CD14-positive monocyte (primary cell): Measurements from ENCODE around the gene RTN4IP1. TPM values are rescaled to one million over a fixed set of nuclear protein-coding genes. Genes with fewer than 3 reads are reported as not detected.

ENCODE experiments used
- DNase-seq, 3 donors: peaks; one replicate each; pipeline ENCODE4 v3.0.0-alpha.2; 2011 to 2022
- H2AFZ ChIP-seq: 2 replicates; pipeline ENCODE4 v1.6.0; 2012; ENCODE audit warnings: mild to moderate bottlenecking, low read depth, low read length, inconsistent platforms; ENCODE audit not compliant: insufficient read depth, poor library complexity, severe bottlenecking
- H3K27ac ChIP-seq, 2 donors: 1 replicate in 1 of 2; 2 replicates in 1 of 2; pipeline ENCODE4 v1.5.1; 2012 to 2013; ENCODE audit warnings: low read length in 2 of 2, control low read depth in 1 of 2, inconsistent platforms in 1 of 2, low read depth in 1 of 2, mild to moderate bottlenecking in 1 of 2
- H3K27me3 ChIP-seq, 2 donors: one replicate each; pipeline versions ENCODE4 v1.6.0 to v1.6.1; 2011 to 2013; ENCODE audit warnings: low read length in 2 of 2; ENCODE audit not compliant: control insufficient read depth in 2 of 2, insufficient read depth in 2 of 2
- H3K36me3 ChIP-seq, 2 donors: replicated peaks in 1 of 2; 1 replicate in 1 of 2; 2 replicates in 1 of 2; pipeline versions ENCODE4 v1.5.1 to v1.6.1; 2012 to 2013; ENCODE audit warnings: low read length in 2 of 2, control low read depth in 1 of 2, inconsistent platforms in 1 of 2, mild to moderate bottlenecking in 1 of 2; ENCODE audit not compliant: insufficient read depth in 2 of 2, control insufficient read depth in 1 of 2
- H3K4me1 ChIP-seq, 2 donors: 1 replicate in 1 of 2; 2 replicates in 1 of 2; pipeline versions ENCODE4 v1.5.1 to v1.6.1; 2012 to 2013; ENCODE audit warnings: low read length in 2 of 2, control low read depth in 1 of 2, inconsistent platforms in 1 of 2, mild to moderate bottlenecking in 1 of 2, moderate library complexity in 1 of 2; ENCODE audit not compliant: insufficient read depth in 2 of 2, control insufficient read depth in 1 of 2
- H3K4me2 ChIP-seq: replicated peaks from 2 replicates; pipeline ENCODE3; 2012; ENCODE audit warnings: low read length, moderate library complexity, mild to moderate bottlenecking; ENCODE audit not compliant: poor library complexity, severe bottlenecking; ENCODE audit errors: extremely low read depth
- H3K4me3 ChIP-seq, 3 experiments: fragments of 200-600 bp in 1 of 3; sonication (generic) in 1 of 3; replicated peaks in 1 of 3; 1 replicate in 2 of 3; 2 replicates in 1 of 3; pipeline ENCODE4 v1.5.1; 2011 to 2013; ENCODE audit warnings: low read length in 3 of 3, mild to moderate bottlenecking in 3 of 3, control low read depth in 2 of 3, low read depth in 2 of 3, inconsistent platforms in 1 of 3, moderate library complexity in 1 of 3
- H3K79me2 ChIP-seq: 2 replicates; pipeline ENCODE4 v1.6.0; 2012; ENCODE audit warnings: mild to moderate bottlenecking, control low read depth, inconsistent platforms, low read length, moderate library complexity; ENCODE audit not compliant: insufficient read depth
- H3K9ac ChIP-seq: 2 replicates; pipeline ENCODE4 v1.6.0; 2017; ENCODE audit warnings: low read length, mild to moderate bottlenecking; ENCODE audit not compliant: insufficient read depth, poor library complexity, severe bottlenecking
- H3K9me3 ChIP-seq, 2 donors: replicated peaks in 1 of 2; 1 replicate in 1 of 2; 2 replicates in 1 of 2; pipeline versions ENCODE4 v1.5.1 to v1.6.1; 2012 to 2013; ENCODE audit warnings: low read length in 2 of 2, control low read depth in 1 of 2; ENCODE audit not compliant: control insufficient read depth in 1 of 2, insufficient read depth in 1 of 2
- H4K20me1 ChIP-seq: 2 replicates; pipeline ENCODE4 v1.6.0; 2012; ENCODE audit warnings: mild to moderate bottlenecking, low read length, control low read depth, moderate library complexity; ENCODE audit not compliant: insufficient read depth
- H3K27ac Mint-ChIP-seq, 7 donors: one replicate each; pipeline ENCODE4 v1.8.0; 2020; ENCODE audit warnings: mild to moderate bottlenecking in 7 of 7, mixed read lengths in 7 of 7, moderate library complexity in 6 of 7, inconsistent platforms in 2 of 7
- H3K27me3 Mint-ChIP-seq, 3 donors: one replicate each; pipeline ENCODE4 v1.8.0; 2021 to 2022; ENCODE audit warnings: low read depth in 3 of 3, mild to moderate bottlenecking in 3 of 3, mixed read lengths in 3 of 3, moderate library complexity in 3 of 3, inconsistent platforms in 1 of 3
- H3K36me3 Mint-ChIP-seq, 2 donors: one replicate each; pipeline ENCODE4 v1.8.0; 2020; ENCODE audit warnings: mixed read lengths in 2 of 2, inconsistent platforms in 1 of 2, mild to moderate bottlenecking in 1 of 2
- H3K4me1 Mint-ChIP-seq: one replicate; pipeline ENCODE4 v1.8.0; 2020; ENCODE audit warnings: mild to moderate bottlenecking, mixed read lengths
- H3K4me3 Mint-ChIP-seq, 2 donors: one replicate each; pipeline ENCODE4 v1.8.0; 2020; ENCODE audit warnings: mild to moderate bottlenecking in 2 of 2, mixed read lengths in 2 of 2, moderate library complexity in 1 of 2
- H3K9me3 Mint-ChIP-seq, 7 donors: one replicate each; pipeline ENCODE4 v1.8.0; 2020 to 2022; ENCODE audit warnings: mixed read lengths in 7 of 7, mild to moderate bottlenecking in 6 of 7, moderate library complexity in 6 of 7, inconsistent platforms in 2 of 7
- CTCF ChIP-seq: fragments of 200-600 bp; IDR thresholded peaks from one replicate; pipeline ENCODE4 v1.8.0; 2022; ENCODE audit warnings: antibody characterized with exemption, mild to moderate bottlenecking
- WGBS: methylation state at CpG from one replicate; pipeline ENCODE4 v1.1.5; 2013; ENCODE audit warnings: missing lambda C conversion rate; ENCODE audit not compliant: insufficient coverage; 5-methylcytosine and 5-hydroxymethylcytosine counted together
- intact Hi-C, 2 donors: fragments of 100-400 bp; cut with micrococcal nuclease; formaldehyde crosslinking; loops; one replicate each; pipeline versions ENCODE4 v1.15.0 to v1.15.1; 2023
- polyA plus RNA-seq, 3 donors: library from polyadenylated mRNA; depleted of rRNA in 1 of 3; unstranded in 2 of 3; stranded (reverse) in 1 of 3; fragments of 300-500 nt in 2 of 3; fragments of >200 nt in 1 of 3; fragmentation: Illumina TruSeq in 2 of 3; gene quantifications; 1 replicate in 2 of 3; 2 replicates in 1 of 3; pipeline ENCODE4 v1.2.3, GENCODE V29; 2012 to 2021

RTN4IP1 gene
- polyA plus RNA-seq, 3 donors, result 3.5 to 6.7 (median 4.5) TPM

- Histone ChIP-seq H3K9ac (no peak overlapping the region), H3K27me3 (no peaks in the 10 kb centered on the region), H3K36me3 (peaks cover 57 to 61% of the 10 kb centered on the region in 2 donors), H3K4me1 (peaks cover 44 to 57% of the 10 kb centered on the region in 2 donors), H4K20me1 (no peaks in the 10 kb centered on the region), H3K4me3 (no peak overlapping the region), H3K27ac (peak overlapping the region in 1 of 2 donors; percentile 100), H2AFZ (no peak overlapping the region), H3K79me2 (peaks cover 99% of the 10 kb centered on the region), H3K9me3 (no peaks in the 10 kb centered on the region), H3K4me2 (no peak overlapping the region)
- DNase-seq, result no peak
- intact Hi-C loops, result no loop called here
- Mint-ChIP-seq H3K27me3 (peaks cover 0 to 1% (median 0%) of the 10 kb centered on the region in 3 donors), H3K4me1 (peaks cover 55% of the 10 kb centered on the region), H3K27ac (peak overlapping the region in 1 of 7 donors; percentile 88), H3K36me3 (peaks cover 48 to 56% of the 10 kb centered on the region in 2 donors), H3K4me3 (no peak overlapping the region), H3K9me3 (no peaks in the 10 kb centered on the region)
- no peak for TF ChIP-seq CTCF
- WGBS, result 50% methylated on average over 1 of the region's 1 CpG
Measured at GRCh38 chr6:106525882-106526275, 103.4 kb downstream of the RTN4IP1 start.

DNA sequence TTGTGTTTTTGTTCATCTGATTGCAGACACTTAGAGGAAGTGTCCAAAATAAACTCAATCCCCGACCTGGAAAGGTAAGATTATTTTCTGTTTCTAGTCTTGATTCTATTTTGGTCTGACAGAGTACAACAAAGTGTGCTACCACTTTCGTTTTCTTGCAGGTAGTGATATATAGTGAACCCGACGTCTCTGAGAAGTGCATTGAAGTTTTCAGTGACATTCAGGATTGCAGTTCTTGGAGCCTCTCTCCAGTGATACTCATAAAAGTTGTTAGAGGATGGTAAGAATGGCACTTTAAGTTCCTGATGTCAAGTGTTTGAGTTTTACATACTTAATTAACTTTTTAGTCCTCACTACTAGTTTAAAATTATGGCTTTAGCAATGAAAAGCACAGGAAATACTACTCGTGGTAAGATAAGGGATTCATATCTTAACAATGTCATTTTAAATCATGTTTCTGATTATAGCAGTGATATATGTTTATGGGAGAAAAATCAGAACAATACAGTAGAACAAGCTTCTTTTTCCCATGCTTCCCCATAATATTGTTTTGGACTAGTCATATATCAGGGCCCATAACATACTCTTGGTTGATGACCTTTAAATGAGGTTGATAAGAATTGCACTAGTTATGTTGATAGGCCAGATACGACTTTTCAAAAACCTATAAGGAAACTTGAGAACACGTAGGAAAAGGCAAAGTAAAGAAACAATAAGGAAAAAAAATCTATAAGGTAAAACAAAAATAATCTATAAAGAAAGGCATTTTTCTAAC is 104.0 kb downstream of the RTN4IP1 start:
- Histone ChIP-seq H3K27ac (peak overlapping the region in 1 of 2 donors; percentile 100), H3K27me3 (no peaks in the 10 kb centered on the region), H3K79me2 (peaks cover 94% of the 10 kb centered on the region), H3K4me2 (peak overlapping the region; percentile 80), H3K4me1 (peaks cover 50 to 63% of the 10 kb centered on the region in 2 donors), H4K20me1 (no peaks in the 10 kb centered on the region), H3K9ac (no peak overlapping the region), H3K36me3 (peaks cover 51 to 55% of the 10 kb centered on the region in 2 donors), H3K9me3 (no peaks in the 10 kb centered on the region), H2AFZ (no peak overlapping the region), H3K4me3 (peak overlapping the region in 1 of 3 experiments; percentile 40)
- peaks cover 60% of the 10 kb centered on the region for H3K4me1 Mint-ChIP-seq
- peak overlapping the region; percentile 18 to 88 (median 57) for H3K27ac Mint-ChIP-seq
- peaks cover 0 to 1% (median 0%) of the 10 kb centered on the region in 3 donors for H3K27me3 Mint-ChIP-seq
- 20% methylated on average over 1 of the region's 7 CpGs for WGBS
- no peak for DNase-seq
- peaks cover 46 to 52% of the 10 kb centered on the region in 2 donors for H3K36me3 Mint-ChIP-seq
- H3K4me3 Mint-ChIP-seq, result peak overlapping the region; percentile 21 to 35
- TF ChIP-seq CTCF, result no peak
- intact Hi-C loops, result no loop called here
- no peaks in the 10 kb centered on the region for H3K9me3 Mint-ChIP-seq
